Stimulated activated CD4-positive, alpha-beta T cell treated with anti-CD3 and anti-CD28 coated beads, Interleukin-4, amount 100 ng/mL, for 1 hour (primary cell): ENCODE results near the gene HSD17B1.
"Not testable (repeated sequence)": the region's sequence is repeated elsewhere in the genome, so short reads cannot be mapped to it uniquely, and the experiment has no call there.

Source experiments
- DNase-seq: peaks from one replicate; pipeline ENCODE4 v3.0.0-alpha.2; 2020

HSD17B1 gene

GRCh38 chr17:42548070-42548837 is 4.5 kb upstream of the HSD17B1 start:
- peak; percentile 84 for DNase-seq

GRCh38 chr17:42548993-42549755 is 3.5 kb upstream of the HSD17B1 start:
- no peak for DNase-seq

DNA sequence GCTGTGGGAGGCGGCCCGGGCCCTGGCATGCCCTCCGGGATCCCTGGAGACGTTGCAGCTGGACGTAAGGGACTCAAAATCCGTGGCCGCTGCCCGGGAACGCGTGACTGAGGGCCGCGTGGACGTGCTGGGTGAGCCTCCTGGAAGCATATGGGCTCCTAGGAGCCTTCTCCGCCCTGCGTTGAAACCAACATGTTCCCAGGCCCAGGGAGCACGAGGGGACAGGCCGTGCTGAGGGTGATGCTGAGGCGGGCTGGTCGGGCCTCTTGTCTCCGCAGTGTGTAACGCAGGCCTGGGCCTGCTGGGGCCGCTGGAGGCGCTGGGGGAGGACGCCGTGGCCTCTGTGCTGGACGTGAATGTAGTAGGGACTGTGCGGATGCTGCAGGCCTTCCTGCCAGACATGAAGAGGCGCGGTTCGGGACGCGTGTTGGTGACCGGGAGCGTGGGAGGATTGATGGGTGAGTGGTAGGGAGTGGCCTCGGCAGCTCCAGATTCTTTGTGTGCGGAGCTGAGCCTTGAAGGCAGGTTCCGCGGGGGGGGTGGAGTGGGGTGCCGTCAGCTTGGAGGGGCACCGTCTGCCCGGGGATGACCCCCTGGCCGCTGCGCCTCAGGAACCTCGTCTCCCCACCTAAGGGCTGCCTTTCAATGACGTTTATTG is 567 bp downstream of the HSD17B1 start:
- DNase-seq, result no peak

DNA sequence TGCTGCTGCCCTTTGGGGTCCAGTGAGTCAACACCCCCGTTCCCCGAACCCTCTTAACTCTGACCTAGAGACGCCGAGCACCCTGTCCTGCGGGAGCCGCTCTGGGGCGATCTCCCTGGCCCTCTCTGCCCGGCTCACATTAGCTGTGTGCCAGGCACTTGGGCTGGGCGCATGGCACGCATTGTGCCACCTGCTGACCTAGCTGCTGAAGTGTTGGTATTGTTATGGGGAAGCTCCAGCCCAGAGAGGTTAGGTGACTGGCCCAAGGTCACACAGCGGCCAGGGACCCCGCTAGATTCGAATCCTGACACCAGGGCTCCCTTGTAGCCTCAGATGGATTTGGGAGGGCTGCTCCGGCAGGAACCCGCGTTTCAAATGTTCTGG is 1.1 kb downstream of the HSD17B1 start:
- DNase-seq, result no peak

- DNase-seq, result peak; percentile 71
These were observed 1.8 kb downstream of the HSD17B1 start for GRCh38 chr17:42554250-42555121.

- DNase-seq, result no peak
These were observed 2.4 kb downstream of the HSD17B1 start for GRCh38 chr17:42555122-42555622.

GRCh38 chr17:42555961-42556617 is 3.4 kb downstream of the HSD17B1 start:
- not testable (repeated sequence) for DNase-seq

GRCh38 chr17:42559075-42559474 is 6.4 kb downstream of the HSD17B1 start:
- no peak for DNase-seq

- no peak for DNase-seq
These were observed 7.5 kb downstream of the HSD17B1 start for GRCh38 chr17:42560246-42560645.

- DNase-seq, result peak; percentile 91
These were observed 9.2 kb downstream of the HSD17B1 start, which contains the start of gene COASY for GRCh38 chr17:42561897-42562387. Gene COASY, plus strand, starts transcription at chr17:42562148. Its CDS starts 475 bp downstream, at chr17:42562623.

- no peak for DNase-seq
These were observed 9.8 kb downstream of the HSD17B1 start for GRCh38 chr17:42562388-42563142.

GRCh38 chr17:42563143-42563509 is 10.4 kb downstream of the HSD17B1 start:
- DNase-seq, result no peak

- DNase-seq, result no peak
These were observed 10.8 kb downstream of the HSD17B1 start for GRCh38 chr17:42563543-42563942.

GRCh38 chr17:42563950-42564349 is 11.2 kb downstream of the HSD17B1 start:
- no peak for DNase-seq

GRCh38 chr17:42564815-42565522 is 12.2 kb downstream of the HSD17B1 start:
- DNase-seq, result no peak

DNA sequence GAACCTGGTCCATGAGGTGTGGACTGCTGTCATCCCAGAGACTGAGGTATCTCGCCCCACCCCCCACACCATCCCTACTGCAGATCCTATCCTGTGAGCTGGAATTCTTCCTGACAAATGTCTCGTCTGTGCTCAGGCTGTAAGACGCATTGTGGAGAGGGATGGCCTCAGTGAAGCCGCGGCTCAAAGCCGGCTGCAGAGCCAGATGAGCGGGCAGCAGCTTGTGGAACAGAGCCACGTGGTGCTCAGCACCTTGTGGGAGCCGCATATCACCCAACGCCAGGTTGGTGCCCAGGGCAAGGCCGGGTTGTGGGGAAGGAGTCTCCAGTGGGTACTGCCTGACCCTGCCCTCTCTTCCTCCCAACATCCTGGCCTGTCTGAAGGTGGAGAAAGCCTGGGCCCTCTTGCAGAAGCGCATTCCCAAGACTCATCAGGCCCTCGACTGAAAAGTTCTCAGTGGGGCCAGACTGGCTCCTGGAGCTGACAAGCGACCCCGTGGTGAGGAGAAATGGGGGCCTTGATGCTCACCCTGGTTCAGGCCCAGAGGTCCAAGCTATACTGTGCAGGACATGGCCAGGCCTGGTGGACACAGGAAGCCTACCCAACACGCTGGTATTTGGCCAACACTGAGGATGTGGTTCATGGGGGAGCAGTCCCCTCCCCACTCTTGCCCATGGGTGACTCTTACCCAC is 12.9 kb downstream of the HSD17B1 start:
- DNase-seq, result no peak

DNA sequence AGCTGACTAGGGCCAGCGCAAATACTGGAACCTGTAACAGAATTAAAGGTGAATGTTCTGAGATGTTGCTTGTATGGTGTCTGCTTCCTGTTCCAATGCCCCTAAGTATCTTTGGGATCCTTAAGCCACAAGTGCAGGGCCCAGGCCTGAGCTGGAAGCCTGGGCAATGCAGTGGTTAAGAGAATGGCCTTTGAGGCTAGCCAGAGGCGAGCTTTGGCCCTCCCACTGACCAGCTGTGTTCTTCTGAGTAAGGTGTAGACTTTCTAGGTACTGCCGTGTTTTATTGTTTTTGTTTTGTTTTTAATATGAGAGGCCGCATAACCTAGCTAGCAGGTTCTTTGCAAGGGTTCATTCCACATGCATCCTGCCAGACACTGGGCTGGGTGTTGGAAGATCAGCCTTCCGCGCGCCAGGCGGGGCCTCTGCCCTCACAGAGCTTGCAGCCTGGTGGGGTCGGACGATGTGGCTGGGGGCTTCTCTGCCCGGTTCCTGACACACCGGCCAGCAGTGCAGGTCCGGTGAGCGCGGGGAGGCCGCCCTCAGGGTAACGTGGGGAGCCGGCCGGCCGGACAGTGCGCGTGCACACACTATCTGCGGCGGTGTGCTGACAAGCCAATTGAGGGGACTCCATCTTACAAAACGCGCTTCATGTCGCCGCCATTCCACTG is 13.6 kb downstream of the HSD17B1 start:
- no peak for DNase-seq

DNA sequence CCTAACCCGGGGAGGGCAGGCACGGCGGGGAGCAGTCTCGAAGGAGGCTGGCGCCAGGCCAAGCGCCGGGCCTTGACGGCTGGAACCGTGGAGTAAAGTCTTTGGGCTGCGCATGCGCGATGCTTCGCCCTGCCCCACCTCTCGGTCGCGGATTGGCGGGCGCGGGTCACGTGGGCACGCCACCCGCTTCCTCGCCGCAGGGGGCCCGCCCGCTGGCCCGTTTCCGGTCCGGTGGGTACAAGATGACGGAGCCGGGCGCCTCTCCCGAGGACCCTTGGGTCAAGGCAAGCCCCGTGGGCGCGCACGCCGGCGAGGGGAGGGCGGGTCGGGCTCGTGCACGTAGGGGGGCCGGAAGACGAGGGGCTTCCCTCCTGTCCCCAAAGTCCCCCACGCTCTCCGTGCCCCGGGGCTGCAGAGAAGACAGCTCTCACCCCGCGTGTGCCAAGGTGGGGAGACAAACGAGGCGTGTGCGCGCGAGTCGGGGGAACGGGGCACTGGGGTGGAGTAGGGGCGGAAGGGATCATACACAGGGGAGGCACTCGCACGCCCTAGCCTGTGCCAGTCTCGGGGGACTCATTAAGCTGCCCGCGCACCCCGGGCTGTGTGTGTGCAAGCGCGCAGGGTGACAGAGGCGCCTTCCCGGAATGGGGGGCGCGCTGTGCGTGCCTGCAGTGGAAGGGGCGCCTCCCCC is 14.3 kb downstream of the HSD17B1 start, which contains the start of gene MLX:
Gene MLX, plus strand, starts transcription at position 218 of the 691 bp plus-strand sequence. Its CDS starts 25 bp downstream, at position 243.
- DNase-seq, result peak; percentile 92
